Dedifferentiated amniotic fluid mesenchymal stem cell (primary cell): ENCODE measurements around the gene GRAMD4.

Source experiments
- DNase-seq: peaks from one replicate; pipeline ENCODE4 v3.0.0-alpha.2; 2016; ENCODE audit errors: extremely low spot score

GRAMD4 gene

GRCh38 chr22:46598224-46598623 is 22.0 kb upstream of the GRAMD4 start:
- DNase-seq: no peak

GRCh38 chr22:46598737-46599424 is 21.3 kb upstream of the GRAMD4 start:
- DNase-seq: no peak

GRCh38 chr22:46600273-46600796 is 19.9 kb upstream of the GRAMD4 start:
- no peak for DNase-seq

GRCh38 chr22:46602025-46602424 is 18.2 kb upstream of the GRAMD4 start:
- no peak for DNase-seq

GRCh38 chr22:46604306-46604690 is 15.9 kb upstream of the GRAMD4 start:
- DNase-seq: no peak

GRCh38 chr22:46605117-46605516 is 15.1 kb upstream of the GRAMD4 start:
- no peak for DNase-seq

- DNase-seq: no peak
These were observed 13.3 kb upstream of the GRAMD4 start for GRCh38 chr22:46606886-46607285.

GRCh38 chr22:46607483-46608114 is 12.6 kb upstream of the GRAMD4 start:
- DNase-seq: no peak

- no peak for DNase-seq
These were observed 11.0 kb upstream of the GRAMD4 start for GRCh38 chr22:46609175-46609690.

GRCh38 chr22:46609724-46610201 is 10.4 kb upstream of the GRAMD4 start:
- no peak for DNase-seq

GRCh38 chr22:46610356-46610755 is 9.8 kb upstream of the GRAMD4 start:
- no peak for DNase-seq

- no peak for DNase-seq
These were observed 9.0 kb upstream of the GRAMD4 start for GRCh38 chr22:46611189-46611588.

- no peak for DNase-seq
These were observed 7.8 kb upstream of the GRAMD4 start for GRCh38 chr22:46612341-46612903.

- DNase-seq: no peak
These were observed 7.1 kb upstream of the GRAMD4 start for GRCh38 chr22:46612904-46613605.

- DNase-seq: no peak
These were observed 6.6 kb upstream of the GRAMD4 start for GRCh38 chr22:46613606-46614021.

GRCh38 chr22:46614025-46614931 is 5.9 kb upstream of the GRAMD4 start:
- DNase-seq: no peak

GRCh38 chr22:46617207-46617985 is 2.8 kb upstream of the GRAMD4 start:
- no peak for DNase-seq

- DNase-seq: no peak
These were observed 2.1 kb upstream of the GRAMD4 start for GRCh38 chr22:46617986-46618647.

- DNase-seq: no peak
These were observed 1.5 kb upstream of the GRAMD4 start for GRCh38 chr22:46618667-46619066.
